ENCODE data around the gene KHDC1L. TPM values are rescaled to one million over a fixed set of nuclear protein-coding genes. Genes with fewer than 3 reads are reported as not detected.

KHDC1L gene
- total RNA-seq, 1 experiment from 2014 or later: not detected

- no peaks in the 10 kb centered on the region for H3K4me1 ChIP-seq (ENCODE audit: control insufficient read depth, insufficient read depth, low read length)
- no peak for DNase-seq (ENCODE audit: low read depth, low spot score)
- BruUV-seq (replicated peaks): no TSS peak
- H3K9me3 ChIP-seq (ENCODE audit: control insufficient read depth, insufficient read depth, low read depth, low read length): no peaks in the 10 kb centered on the region
- no peak overlapping the region for H3K4me3 ChIP-seq (ENCODE audit: low read depth in 2 of 2, low read length in 2 of 2)
- CTCF ChIA-PET: interaction anchor here (0.7 kb wide), 1 partner anchor 41 kb away, joined by 6 read pairs; no protein-coding TSS in a partner anchor
- TF ChIP-seq CTCF (IDR thresholded peaks at IDR 0.05): no peak
- POLR2A ChIA-PET: interaction anchor here (0.6 kb wide), 1 partner anchor 110 kb away, joined by 3 read pairs; no protein-coding TSS in a partner anchor
- H3K27ac ChIP-seq (ENCODE audit: low read length): no peak overlapping the region
- ATAC-seq: no peak
- in situ Hi-C loops (cut with HindIII; ENCODE audit: low pct_unique_long_range_greater_than_20kb, low sequenced_read_pairs) (no loop called here), intact Hi-C loops (cut with micrococcal nuclease; ENCODE audit: unreplicated experiment) (no loop called here)
- no peaks in the 10 kb centered on the region for H3K36me3 ChIP-seq (ENCODE audit: control insufficient read depth, insufficient read depth, low read length)
- no peaks in the 10 kb centered on the region for H3K27me3 ChIP-seq (ENCODE audit: control insufficient read depth, insufficient read depth, low read length)
Observed at GRCh38 chr6:73252703-73253102, 27.4 kb upstream of the KHDC1L start.

GRCh38 chr6:73250016-73250415, 24.7 kb upstream of the KHDC1L start:
- no peak overlapping the region for H3K4me3 ChIP-seq (ENCODE audit: low read depth in 2 of 2, low read length in 2 of 2)
- BruUV-seq (replicated peaks): no TSS peak
- POLR2A ChIA-PET: no interaction called here
- H3K27ac ChIP-seq (ENCODE audit: low read length): no peak overlapping the region
- TF ChIP-seq CTCF (IDR thresholded peaks at IDR 0.05) (no peak), SIN3A (IDR thresholded peaks at IDR 0.05; ENCODE audit: borderline replicate concordance, insufficient read depth, low read depth, low read length) (no peak), TCF7L2 (IDR thresholded peaks at IDR 0.05; ENCODE audit: low read depth, low read length) (no peak), REST (IDR thresholded peaks at IDR 0.05; ENCODE audit: insufficient read depth in 1 of 2, low read depth in 2 of 2, low read length in 1 of 2) (no peak), POLR2AphosphoS5 (IDR thresholded peaks at IDR 0.05; ENCODE audit: low read depth, low read length) (no peak)
- H3K36me3 ChIP-seq (ENCODE audit: control insufficient read depth, insufficient read depth, low read length): no peaks in the 10 kb centered on the region
- no peaks in the 10 kb centered on the region; the same call in 1 of the 2 replicates for H3K27me3 ChIP-seq (ENCODE audit: control insufficient read depth, insufficient read depth, low read length)
- in situ Hi-C loops (cut with HindIII; ENCODE audit: low pct_unique_long_range_greater_than_20kb, low sequenced_read_pairs) (no loop called here), intact Hi-C loops (cut with micrococcal nuclease; ENCODE audit: unreplicated experiment) (no loop called here)
- H3K4me1 ChIP-seq (ENCODE audit: control insufficient read depth, insufficient read depth, low read length): no peaks in the 10 kb centered on the region
- DNase-seq (ENCODE audit: low read depth, low spot score) (no peak), ATAC-seq (no peak)
- no peaks in the 10 kb centered on the region for H3K9me3 ChIP-seq (ENCODE audit: control insufficient read depth, insufficient read depth, low read depth, low read length)
- CTCF ChIA-PET: no interaction called here

Data from Panc1 (cell line).